ENCODE measurements around the gene COTL1.

COTL1 gene

DNA sequence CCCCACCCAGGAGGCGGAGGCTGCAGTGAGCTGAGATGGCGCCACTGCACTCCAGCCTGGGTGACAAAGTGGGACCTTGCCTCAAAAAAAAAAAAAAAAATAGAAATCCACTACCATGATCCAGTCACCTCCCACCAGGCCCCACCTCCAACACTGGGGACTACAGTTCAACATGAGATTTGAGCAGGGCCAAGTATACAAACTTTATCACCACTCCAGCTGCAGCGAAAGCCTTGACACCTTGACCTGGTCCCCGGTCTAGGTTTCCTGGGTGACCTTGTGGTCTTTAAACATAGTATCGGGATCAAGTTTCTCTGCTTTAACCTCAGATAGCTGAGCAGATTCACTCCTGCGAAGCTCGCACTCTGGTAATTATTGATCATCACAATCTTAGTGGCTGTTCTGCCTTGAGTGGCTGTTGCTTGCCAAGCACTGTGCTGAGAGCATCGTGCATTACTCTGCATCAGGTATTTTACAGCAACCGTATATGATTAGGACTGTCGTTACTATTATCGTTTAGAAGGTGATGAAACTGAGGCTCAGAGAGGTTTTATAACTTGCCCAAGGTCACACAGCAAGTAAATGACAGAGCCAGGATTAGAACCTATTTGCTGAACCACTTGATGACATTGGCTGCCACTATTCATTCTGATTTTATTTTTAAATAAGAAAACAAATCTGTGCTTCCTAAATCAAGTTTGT, 63.1 kb downstream of the COTL1 start:
- TF ChIP-seq RARB (CRISPR knock-in tag; IDR thresholded peaks at IDR 0.05) (no peak), SNAI2 (CRISPR knock-in tag; IDR thresholded peaks at IDR 0.05) (no peak), ARNTL (CRISPR knock-in tag; IDR thresholded peaks at IDR 0.05; ENCODE audit: borderline replicate concordance, low read depth) (no peak)
- TF ChIP-seq, protein P1, sequence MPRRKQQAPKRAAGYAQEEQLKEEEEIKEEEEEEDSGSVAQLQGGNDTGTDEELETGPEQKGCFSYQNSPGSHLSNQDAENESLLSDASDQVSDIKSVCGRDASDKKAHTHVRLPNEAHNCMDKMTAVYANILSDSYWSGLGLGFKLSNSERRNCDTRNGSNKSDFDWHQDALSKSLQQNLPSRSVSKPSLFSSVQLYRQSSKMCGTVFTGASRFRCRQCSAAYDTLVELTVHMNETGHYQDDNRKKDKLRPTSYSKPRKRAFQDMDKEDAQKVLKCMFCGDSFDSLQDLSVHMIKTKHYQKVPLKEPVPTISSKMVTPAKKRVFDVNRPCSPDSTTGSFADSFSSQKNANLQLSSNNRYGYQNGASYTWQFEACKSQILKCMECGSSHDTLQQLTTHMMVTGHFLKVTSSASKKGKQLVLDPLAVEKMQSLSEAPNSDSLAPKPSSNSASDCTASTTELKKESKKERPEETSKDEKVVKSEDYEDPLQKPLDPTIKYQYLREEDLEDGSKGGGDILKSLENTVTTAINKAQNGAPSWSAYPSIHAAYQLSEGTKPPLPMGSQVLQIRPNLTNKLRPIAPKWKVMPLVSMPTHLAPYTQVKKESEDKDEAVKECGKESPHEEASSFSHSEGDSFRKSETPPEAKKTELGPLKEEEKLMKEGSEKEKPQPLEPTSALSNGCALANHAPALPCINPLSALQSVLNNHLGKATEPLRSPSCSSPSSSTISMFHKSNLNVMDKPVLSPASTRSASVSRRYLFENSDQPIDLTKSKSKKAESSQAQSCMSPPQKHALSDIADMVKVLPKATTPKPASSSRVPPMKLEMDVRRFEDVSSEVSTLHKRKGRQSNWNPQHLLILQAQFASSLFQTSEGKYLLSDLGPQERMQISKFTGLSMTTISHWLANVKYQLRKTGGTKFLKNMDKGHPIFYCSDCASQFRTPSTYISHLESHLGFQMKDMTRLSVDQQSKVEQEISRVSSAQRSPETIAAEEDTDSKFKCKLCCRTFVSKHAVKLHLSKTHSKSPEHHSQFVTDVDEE (CRISPR knock-in tag; IDR thresholded peaks at IDR 0.05): no peak
- ATAC-seq: no peak

DNA sequence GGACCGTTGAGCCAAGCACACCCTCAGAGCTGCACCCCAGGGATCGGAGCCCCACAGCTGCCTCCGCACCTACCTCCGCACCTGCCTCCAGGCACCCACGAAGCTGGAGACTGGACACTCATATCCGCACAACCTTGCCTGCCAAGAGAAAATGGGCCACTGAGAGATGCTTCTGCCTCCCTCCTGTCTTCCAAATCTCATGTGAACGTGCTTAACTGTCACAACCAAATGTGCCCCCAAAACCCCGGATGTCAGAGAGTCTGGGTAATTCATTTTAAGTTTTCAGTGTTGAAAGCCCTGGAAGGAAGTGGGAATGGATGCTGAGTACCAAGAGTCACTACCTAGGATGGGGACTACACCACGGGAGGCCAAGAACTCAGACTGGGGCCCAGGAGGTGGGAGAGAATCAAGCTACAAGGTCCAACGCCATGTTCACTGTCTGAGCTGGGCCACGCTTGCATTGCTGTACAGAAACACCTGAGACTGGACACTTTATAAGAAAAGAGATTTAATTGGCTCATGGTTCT, 63.9 kb downstream of the COTL1 start:
- ATAC-seq: no peak
- TF ChIP-seq CSDC2 (CRISPR knock-in tag; IDR thresholded peaks at IDR 0.05) (no peak), GLIS3 (CRISPR knock-in tag; IDR thresholded peaks at IDR 0.05) (no peak), ZFP30 (CRISPR knock-in tag; IDR thresholded peaks at IDR 0.05) (no peak), PPARA (CRISPR knock-in tag; IDR thresholded peaks at IDR 0.05; ENCODE audit: borderline replicate concordance) (no peak), TCF4 (CRISPR knock-in tag; IDR thresholded peaks at IDR 0.05; ENCODE audit: borderline replicate concordance) (no peak), ARNTL (CRISPR knock-in tag; IDR thresholded peaks at IDR 0.05; ENCODE audit: borderline replicate concordance, low read depth) (no peak)
- TF ChIP-seq, protein P2, sequence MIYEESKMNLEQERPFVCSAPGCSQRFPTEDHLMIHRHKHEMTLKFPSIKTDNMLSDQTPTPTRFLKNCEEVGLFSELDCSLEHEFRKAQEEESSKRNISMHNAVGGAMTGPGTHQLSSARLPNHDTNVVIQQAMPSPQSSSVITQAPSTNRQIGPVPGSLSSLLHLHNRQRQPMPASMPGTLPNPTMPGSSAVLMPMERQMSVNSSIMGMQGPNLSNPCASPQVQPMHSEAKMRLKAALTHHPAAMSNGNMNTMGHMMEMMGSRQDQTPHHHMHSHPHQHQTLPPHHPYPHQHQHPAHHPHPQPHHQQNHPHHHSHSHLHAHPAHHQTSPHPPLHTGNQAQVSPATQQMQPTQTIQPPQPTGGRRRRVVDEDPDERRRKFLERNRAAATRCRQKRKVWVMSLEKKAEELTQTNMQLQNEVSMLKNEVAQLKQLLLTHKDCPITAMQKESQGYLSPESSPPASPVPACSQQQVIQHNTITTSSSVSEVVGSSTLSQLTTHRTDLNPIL (CRISPR knock-in tag; IDR thresholded peaks at IDR 0.05; ENCODE audit: low read depth): no peak

DNA sequence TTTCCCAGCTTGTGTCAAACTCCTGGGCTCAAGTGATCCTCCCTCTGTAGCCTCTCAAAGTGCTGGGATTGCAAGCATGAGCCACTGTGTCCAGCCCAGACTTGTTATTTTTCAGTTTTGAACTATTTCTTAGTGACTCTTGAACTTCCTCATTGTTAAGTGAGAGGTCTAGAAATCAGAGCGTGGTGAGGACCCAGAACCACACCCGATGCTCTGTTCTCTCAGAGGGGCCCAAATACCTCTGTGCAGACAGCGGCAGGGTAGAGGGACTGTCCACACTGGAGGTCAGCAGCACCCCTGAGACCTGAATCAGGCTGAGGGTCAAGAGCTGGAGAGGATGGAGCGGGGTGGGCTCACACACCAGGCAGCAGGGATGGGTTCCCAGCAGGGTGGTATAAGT, 65.7 kb downstream of the COTL1 start:
- TF ChIP-seq GLIS3 (CRISPR knock-in tag; IDR thresholded peaks at IDR 0.05) (no peak), ZNF70 (CRISPR knock-in tag; IDR thresholded peaks at IDR 0.05) (no peak)
- no peak for ATAC-seq

DNA sequence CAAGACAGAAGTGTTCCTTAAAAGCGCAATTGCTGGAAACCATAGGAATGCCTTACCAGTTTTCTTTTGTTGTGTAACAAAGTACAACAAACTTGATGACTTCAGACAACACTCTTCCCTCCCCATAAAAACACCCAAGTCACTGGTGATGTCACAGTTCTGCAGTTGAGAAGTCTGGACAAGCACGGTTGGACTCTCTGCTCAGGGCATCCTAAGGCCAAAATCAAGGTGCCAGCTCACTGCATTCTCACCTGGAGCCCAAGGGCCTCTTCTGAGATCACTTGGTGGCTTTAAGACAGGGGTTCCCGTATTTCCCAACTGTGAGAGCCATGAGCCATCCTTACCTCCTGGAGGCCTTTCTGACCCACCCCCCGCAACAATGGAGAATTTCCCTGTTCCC, 67.8 kb downstream of the COTL1 start:
- no peak for ATAC-seq
- TF ChIP-seq ZFP3 (CRISPR knock-in tag; IDR thresholded peaks at IDR 0.05) (no peak), TCF4 (CRISPR knock-in tag; IDR thresholded peaks at IDR 0.05; ENCODE audit: borderline replicate concordance) (no peak), ARNTL (CRISPR knock-in tag; IDR thresholded peaks at IDR 0.05; ENCODE audit: borderline replicate concordance, low read depth) (no peak), ZC3H10 (CRISPR knock-in tag; IDR thresholded peaks at IDR 0.05) (no peak), ISL1 (CRISPR knock-in tag; IDR thresholded peaks at IDR 0.05) (no peak), BACH2 (CRISPR knock-in tag; IDR thresholded peaks at IDR 0.05; ENCODE audit: borderline replicate concordance) (no peak)

DNA sequence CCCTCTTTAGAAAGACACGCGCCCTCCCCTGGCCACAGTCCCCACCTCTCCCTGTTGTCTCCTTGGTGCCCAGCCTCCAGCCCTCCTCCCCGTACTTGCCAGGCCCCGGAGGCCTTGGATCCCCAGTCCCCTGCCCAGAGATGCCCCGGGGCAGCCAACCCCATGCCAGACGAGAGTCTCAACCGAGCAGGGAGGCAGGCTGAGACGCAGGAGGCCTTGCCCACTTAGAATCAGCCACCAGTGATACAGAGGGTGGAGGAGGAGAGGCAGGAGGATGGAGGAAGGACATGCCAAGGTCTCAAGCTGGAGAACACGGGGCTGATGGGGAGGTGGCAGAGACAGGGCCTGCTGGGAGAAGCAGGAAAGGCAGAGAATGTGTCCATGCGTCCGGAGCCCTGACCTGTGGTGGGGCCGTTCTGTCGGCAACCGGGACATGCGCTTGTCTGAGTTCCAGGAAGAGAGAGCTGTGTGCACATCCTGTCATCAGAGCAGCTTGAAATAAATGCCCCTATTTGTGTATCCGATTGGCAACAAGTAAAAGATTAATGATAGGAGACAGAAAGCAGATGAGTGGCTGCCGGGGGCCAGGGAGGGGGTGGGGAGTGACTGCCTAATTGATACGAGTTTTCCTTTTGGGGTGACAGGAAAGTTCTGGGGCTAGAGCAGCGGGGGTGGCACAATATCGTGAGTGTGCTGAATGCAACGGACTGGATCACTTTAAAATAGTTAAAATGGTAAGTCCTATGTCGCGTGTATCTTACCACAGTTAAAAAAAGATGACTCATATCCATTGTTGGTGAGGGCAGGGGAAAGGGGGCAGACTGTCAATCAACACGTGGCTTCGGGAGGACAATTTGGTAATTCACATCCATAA, 68.7 kb downstream of the COTL1 start:
- peak; percentile 18 for ATAC-seq
- TF ChIP-seq ISL1 (CRISPR knock-in tag; IDR thresholded peaks at IDR 0.05) (no peak), ZC3H10 (CRISPR knock-in tag; IDR thresholded peaks at IDR 0.05) (no peak), ZNF565 (CRISPR knock-in tag; conservative IDR thresholded peaks at IDR 0.05; ENCODE audit: low read depth) (no peak), TCF4 (CRISPR knock-in tag; IDR thresholded peaks at IDR 0.05; ENCODE audit: borderline replicate concordance) (no peak), TOX (CRISPR knock-in tag; IDR thresholded peaks at IDR 0.05; ENCODE audit: borderline replicate concordance) (no peak), OSR1 (CRISPR knock-in tag; IDR thresholded peaks at IDR 0.05) (no peak), ZFP3 (CRISPR knock-in tag; IDR thresholded peaks at IDR 0.05) (no peak), PPARA (CRISPR knock-in tag; IDR thresholded peaks at IDR 0.05; ENCODE audit: borderline replicate concordance) (no peak), CSDC2 (CRISPR knock-in tag; IDR thresholded peaks at IDR 0.05) (no peak), ARNTL (CRISPR knock-in tag; IDR thresholded peaks at IDR 0.05; ENCODE audit: borderline replicate concordance, low read depth) (no peak), SNAI2 (CRISPR knock-in tag; IDR thresholded peaks at IDR 0.05) (no peak), RARB (CRISPR knock-in tag; IDR thresholded peaks at IDR 0.05) (no peak), ESRRG (CRISPR knock-in tag; IDR thresholded peaks at IDR 0.05) (no peak), ZNF8 (CRISPR knock-in tag; IDR thresholded peaks at IDR 0.05) (no peak), GLIS3 (CRISPR knock-in tag; IDR thresholded peaks at IDR 0.05) (no peak)
- TF ChIP-seq, protein P1 (CRISPR knock-in tag; IDR thresholded peaks at IDR 0.05): no peak
- TF ChIP-seq, protein P3, sequence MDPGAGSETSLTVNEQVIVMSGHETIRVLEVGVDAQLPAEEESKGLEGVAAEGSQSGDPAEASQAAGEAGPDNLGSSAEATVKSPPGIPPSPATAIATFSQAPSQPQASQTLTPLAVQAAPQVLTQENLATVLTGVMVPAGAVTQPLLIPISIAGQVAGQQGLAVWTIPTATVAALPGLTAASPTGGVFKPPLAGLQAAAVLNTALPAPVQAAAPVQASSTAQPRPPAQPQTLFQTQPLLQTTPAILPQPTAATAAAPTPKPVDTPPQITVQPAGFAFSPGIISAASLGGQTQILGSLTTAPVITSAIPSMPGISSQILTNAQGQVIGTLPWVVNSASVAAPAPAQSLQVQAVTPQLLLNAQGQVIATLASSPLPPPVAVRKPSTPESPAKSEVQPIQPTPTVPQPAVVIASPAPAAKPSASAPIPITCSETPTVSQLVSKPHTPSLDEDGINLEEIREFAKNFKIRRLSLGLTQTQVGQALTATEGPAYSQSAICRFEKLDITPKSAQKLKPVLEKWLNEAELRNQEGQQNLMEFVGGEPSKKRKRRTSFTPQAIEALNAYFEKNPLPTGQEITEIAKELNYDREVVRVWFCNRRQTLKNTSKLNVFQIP (CRISPR knock-in tag; IDR thresholded peaks at IDR 0.05; ENCODE audit: borderline replicate concordance, low read depth): no peak
- TF ChIP-seq, protein P2 (CRISPR knock-in tag; IDR thresholded peaks at IDR 0.05; ENCODE audit: low read depth): no peak

Measured in SK-N-SH treated with all-trans-retinoic acid at 6 μM for 48 hours (cell line).